Skin of body (tissue), 3 donors: ENCODE data around the gene MRPL11. TPM values are rescaled to one million over a fixed set of nuclear protein-coding genes. Genes with fewer than 3 reads are reported as not detected.

Experiments used
- DNase-seq: peaks from one replicate; lab custom pipeline; 2025; lab: John Stamatoyannopoulos, UW
- small RNA-seq: library from RNA; depleted of rRNA; stranded (forward); fragments of <200 nt; gene quantifications from one replicate; pipeline ENCODE3, GENCODE V24; 2014; ENCODE audit warnings: low replicate concordance
- total RNA-seq: library from RNA; depleted of rRNA; stranded (reverse); fragments of >200 nt; gene quantifications from one replicate; pipeline ENCODE4 v1.2.3, GENCODE V29; 2014

Gene MRPL11
- total RNA-seq, 1 donor from 2014 or later = 18.8 TPM

- no peak for DNase-seq
Measured at GRCh38 chr11:66393954-66394353, 44.7 kb downstream of the MRPL11 start.

- DNase-seq = no peak
Measured at GRCh38 chr11:66391322-66391721, 47.3 kb downstream of the MRPL11 start.

- no peak for DNase-seq
Measured at GRCh38 chr11:66388780-66389386, 49.8 kb downstream of the MRPL11 start.

GRCh38 chr11:66386171-66387069 is 52.2 kb downstream of the MRPL11 start:
- DNase-seq = peak; percentile 65

Small RNA genes within 50 kb of the gene (small RNA-seq; reads per million reads assigned to genes)
- not detected for gene RF00416
- 0.07 reads per million for gene RNU1-84P

Other genes with a start within 250 kb of the MRPL11 start
- 9.8 TPM for gene KLC2, start 181.1 kb downstream of the MRPL11 start, total RNA-seq
- 33.6 TPM for gene RAB1B, start 170.2 kb downstream of the MRPL11 start, total RNA-seq
- gene CNIH2, start 160.7 kb downstream of the MRPL11 start, total RNA-seq = 0.59 TPM
- gene YIF1A, start 149.7 kb downstream of the MRPL11 start, total RNA-seq = 49.7 TPM
- gene TMEM151A, start 147.0 kb downstream of the MRPL11 start, total RNA-seq = not detected
- gene CD248, start 121.8 kb downstream of the MRPL11 start, total RNA-seq = 31.2 TPM
- 3.6 TPM for gene RIN1, start 102.4 kb downstream of the MRPL11 start, total RNA-seq
- 14.6 TPM for gene BRMS1, start 93.7 kb downstream of the MRPL11 start, total RNA-seq
- gene B4GAT1, start 91.2 kb downstream of the MRPL11 start, total RNA-seq = 16.0 TPM
- gene SLC29A2, start 67.1 kb downstream of the MRPL11 start, total RNA-seq = 0.89 TPM
- gene NPAS4, start 17.8 kb downstream of the MRPL11 start, total RNA-seq = 2.7 TPM
- 5.0 TPM for gene PELI3, start 28.1 kb upstream of the MRPL11 start, total RNA-seq
- gene DPP3, start 41.6 kb upstream of the MRPL11 start, total RNA-seq = 16.0 TPM
- 25.0 TPM for gene BBS1, start 71.8 kb upstream of the MRPL11 start, total RNA-seq
- gene ZDHHC24, start 107.2 kb upstream of the MRPL11 start, total RNA-seq = 4.3 TPM
- 13.5 TPM for gene ACTN3, start 108.1 kb upstream of the MRPL11 start, total RNA-seq
- gene CTSF, start 129.8 kb upstream of the MRPL11 start, total RNA-seq = 20.0 TPM
- 0.10 TPM for gene CCDC87, start 154.2 kb upstream of the MRPL11 start, total RNA-seq
- gene CCS, start 154.3 kb upstream of the MRPL11 start, total RNA-seq = 21.0 TPM
- gene RBM14, start 177.8 kb upstream of the MRPL11 start, total RNA-seq = 33.3 TPM
- gene RBM4, start 199.9 kb upstream of the MRPL11 start, total RNA-seq = 82.4 TPM
- 21.5 TPM for gene RBM4B, start 239.0 kb upstream of the MRPL11 start, total RNA-seq